K562 (cell line): ENCODE measurements around the gene TTC39B. TPM values are rescaled to one million over a fixed set of nuclear protein-coding genes. Genes with fewer than 3 reads are reported as not detected.

ENCODE experiments used
- NR2C2 ChIP-seq, 2 experiments: fragments of 200-800 bp in 1 of 2; sonication (Bioruptor generic) in 1 of 2; sonication (generic) in 1 of 2; formaldehyde crosslinking in 1 of 2; IDR thresholded peaks; 2 replicates each; pipeline versions ENCODE4 v1.6.1 to v1.8.0; 2016 to 2022; ENCODE audit warnings: mild to moderate bottlenecking in 1 of 2, missing compliant biosample characterization in 1 of 2, missing genetic modification characterization in 1 of 2, missing genetic modification reagents in 1 of 2
- polyA plus RNA-seq, 8 experiments: library from polyadenylated mRNA; depleted of rRNA in 4 of 8; stranded (reverse) in 5 of 8; unstranded in 3 of 8; fragments of >200 nt; fragmentation: Nextera tagmentation in 2 of 8; fragmentation: Illumina TruSeq in 1 of 8; extraction: Ambion mirVana in 2 of 8; extraction: Trizol in 1 of 8; gene quantifications; 2 replicates each; pipeline versions ENCODE4 v1.2.1 to v1.2.3, GENCODE V29; 2011 to 2014; ENCODE audit warnings: inconsistent platforms in 1 of 8, missing spikeins in 1 of 8
- small RNA-seq: library from RNA; depleted of rRNA; stranded (forward); fragments of <200 nt; gene quantifications from one replicate; pipeline ENCODE3, GENCODE V24; 2014
- total RNA-seq, 7 experiments: library from RNA; depleted of rRNA in 6 of 7; stranded (reverse); fragments of >200 nt in 6 of 7; fragmentation: Illumina TruSeq in 2 of 7; extraction: Trizol in 2 of 7; gene quantifications; 2 replicates each; pipeline versions ENCODE4 v1.2.1 to v1.2.3, GENCODE V29; 2011 to 2021; ENCODE audit warnings: low replicate concordance in 1 of 7

The TTC39B gene
- total and polyA plus RNA-seq, 9 of the 15 experiments (the other 6 are each of a cell fraction or from before 2014, with no cell fraction given), result 0.32 to 1.2 (median 0.95) TPM

DNA sequence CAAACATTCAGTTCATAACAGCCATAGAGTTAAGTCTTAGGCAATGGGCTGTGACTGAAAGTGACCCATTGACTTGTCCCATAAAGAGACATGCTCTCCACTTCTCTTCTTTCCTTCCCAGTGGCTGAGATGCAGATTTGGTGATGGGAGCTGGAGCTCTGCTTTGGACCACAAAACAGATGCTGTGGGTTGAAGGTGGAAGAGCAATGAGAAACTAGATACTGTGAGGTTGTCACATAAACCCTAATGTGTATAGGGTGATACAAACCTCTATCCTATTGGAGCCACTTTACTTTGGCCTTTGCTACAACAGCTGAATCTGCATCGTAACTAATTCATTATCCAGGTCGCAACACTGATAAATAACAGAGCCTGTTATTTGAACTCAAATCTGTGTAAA lies 192.0 kb downstream of the TTC39B start (continued):
- TF ChIP-seq NR2C2 (CRISPR knock-in tag; IDR thresholded peaks at IDR 0.05), result no peak
- TF ChIP-seq NR2C2 (tag; IDR thresholded peaks at IDR 0.05), result no peak
- TF ChIP-seq, all 486 proteins: peak for 0

Small RNAs within 50 kb of the gene (small RNA-seq; reads per million reads assigned to genes)
- gene RNU6-559P, result not detected

Other genes starting within 250 kb of the TTC39B start
- 20.4 and 21.9 TPM in 2 replicates for gene SNAPC3, start 115.7 kb upstream of the TTC39B start, total RNA-seq (2014; rRNA removed)
- 19.3 and 20.5 TPM in 2 replicates for gene SNAPC3, start 115.7 kb upstream of the TTC39B start, total RNA-seq (2014; rRNA removed; fragmentation: Illumina TruSeq; extraction: Trizol)
- gene SNAPC3, start 115.7 kb upstream of the TTC39B start, total RNA-seq (2015; rRNA removed; fragmentation: Illumina TruSeq; extraction: Trizol), result 19.8 and 19.9 TPM in 2 replicates
- 13.4 and 16.0 TPM in 2 replicates for gene SNAPC3, start 115.7 kb upstream of the TTC39B start, total RNA-seq (2021)
- 34.2 and 38.9 TPM in 2 replicates for gene SNAPC3, start 115.7 kb upstream of the TTC39B start, polyA plus RNA-seq (2011; rRNA removed)
- gene SNAPC3, start 115.7 kb upstream of the TTC39B start, polyA plus RNA-seq (2014; fragmentation: Illumina TruSeq; extraction: Trizol), result 16.9 and 23.9 TPM in 2 replicates
- gene SNAPC3, start 115.7 kb upstream of the TTC39B start, polyA plus RNA-seq (2014; fragmentation: Nextera tagmentation; extraction: Ambion mirVana), result 1 to 10 TPM; 2.3 to 3.4 TPM
- gene SNAPC3, start 115.7 kb upstream of the TTC39B start, polyA plus RNA-seq (2014; rRNA removed), result 17.6 and 21.4 TPM in 2 replicates
- 59.9 and 64.0 TPM in 2 replicates for gene PSIP1, start 203.8 kb upstream of the TTC39B start, total RNA-seq (2014; rRNA removed)
- 98.0 and 114 TPM in 2 replicates for gene PSIP1, start 203.8 kb upstream of the TTC39B start, total RNA-seq (2014; rRNA removed; fragmentation: Illumina TruSeq; extraction: Trizol)
- 106 and 113 TPM in 2 replicates for gene PSIP1, start 203.8 kb upstream of the TTC39B start, total RNA-seq (2015; rRNA removed; fragmentation: Illumina TruSeq; extraction: Trizol)
- 52.3 and 56.8 TPM in 2 replicates for gene PSIP1, start 203.8 kb upstream of the TTC39B start, total RNA-seq (2021)
- gene PSIP1, start 203.8 kb upstream of the TTC39B start, polyA plus RNA-seq (2011; rRNA removed), result 33.1 and 52.1 TPM in 2 replicates
- 96.5 and 119 TPM in 2 replicates for gene PSIP1, start 203.8 kb upstream of the TTC39B start, polyA plus RNA-seq (2014; fragmentation: Illumina TruSeq; extraction: Trizol)
- 10 to 100 TPM; 18.8 to 22.7 TPM for gene PSIP1, start 203.8 kb upstream of the TTC39B start, polyA plus RNA-seq (2014; fragmentation: Nextera tagmentation; extraction: Ambion mirVana)
- gene PSIP1, start 203.8 kb upstream of the TTC39B start, polyA plus RNA-seq (2014; rRNA removed), result 73.2 and 73.6 TPM in 2 replicates
- gene CCDC171, start 245.8 kb upstream of the TTC39B start, total RNA-seq (2014; rRNA removed), result 0.20 and 3.8 TPM in 2 replicates
- 0.36 and 0.61 TPM in 2 replicates for gene CCDC171, start 245.8 kb upstream of the TTC39B start, total RNA-seq (2014; rRNA removed; fragmentation: Illumina TruSeq; extraction: Trizol)
- 0.57 and 0.69 TPM in 2 replicates for gene CCDC171, start 245.8 kb upstream of the TTC39B start, total RNA-seq (2015; rRNA removed; fragmentation: Illumina TruSeq; extraction: Trizol)
- gene CCDC171, start 245.8 kb upstream of the TTC39B start, total RNA-seq (2021), result 0.22 and 0.27 TPM in 2 replicates
- 0.27 and 0.31 TPM in 2 replicates for gene CCDC171, start 245.8 kb upstream of the TTC39B start, polyA plus RNA-seq (2011; rRNA removed)
- gene CCDC171, start 245.8 kb upstream of the TTC39B start, polyA plus RNA-seq (2014; fragmentation: Illumina TruSeq; extraction: Trizol), result 0.18 and 0.25 TPM in 2 replicates
- gene CCDC171, start 245.8 kb upstream of the TTC39B start, polyA plus RNA-seq (2014; fragmentation: Nextera tagmentation; extraction: Ambion mirVana), result under 1 TPM; 0.08 to 0.17 TPM
- gene CCDC171, start 245.8 kb upstream of the TTC39B start, polyA plus RNA-seq (2014; rRNA removed), result 0.12 TPM in 2 replicates